Prostate gland (tissue), 2 donors: ENCODE data around the gene WAC. TPM values are rescaled to one million over a fixed set of nuclear protein-coding genes. Genes with fewer than 3 reads are reported as not detected.
"Not testable (repeated sequence)": the region's sequence is repeated elsewhere in the genome, so short reads cannot be mapped to it uniquely, and the experiment has no call there.

Experiments
- DNase-seq: peaks from one replicate; pipeline ENCODE4 v3.0.0-alpha.2; 2019; ENCODE audit warnings: low spot score
- H3K27ac ChIP-seq, 2 donors: fragments of 200-600 bp; sonication (generic); 2 replicates each; pipeline ENCODE4 v1.5.1; 2017 to 2019
- H3K27me3 ChIP-seq: fragments of 200-600 bp; sonication (generic); replicated peaks from 2 replicates; pipeline ENCODE4 v1.5.1; 2019; ENCODE audit not compliant: insufficient read depth
- H3K36me3 ChIP-seq, 2 donors: fragments of 200-600 bp; sonication (generic); 1 replicate in 1 of 2; 2 replicates in 1 of 2; pipeline versions ENCODE4 v1.5.1 to v1.8.1; 2017 to 2019
- H3K4me1 ChIP-seq: fragments of 200-600 bp; sonication (generic); replicated peaks from 2 replicates; pipeline ENCODE4 v1.5.1; 2019
- H3K4me3 ChIP-seq, 2 donors: fragments of 200-600 bp; sonication (generic); 2 replicates each; pipeline ENCODE4 v1.5.1; 2017 to 2019
- H3K9me3 ChIP-seq: fragments of 200-600 bp; sonication (generic); 2 replicates; pipeline ENCODE4 v1.5.1; 2017
- CTCF ChIP-seq, 4 experiments: fragments of 200-600 bp in 2 of 4; fragments of 450-650 bp in 2 of 4; sonication (generic) in 2 of 4; IDR thresholded peaks; 1 replicate in 3 of 4; 2 replicates in 1 of 4; pipeline ENCODE4 v1.5.1; 2016 to 2019; ENCODE audit warnings: antibody characterized with exemption in 4 of 4, mild to moderate bottlenecking in 2 of 4, moderate library complexity in 2 of 4
- POLR2A ChIP-seq: fragments of 450-650 bp; IDR thresholded peaks from one replicate; pipeline ENCODE4 v1.6.1; 2016; ENCODE audit warnings: antibody characterized with exemption, mild to moderate bottlenecking
- POLR2AphosphoS5 ChIP-seq: sonication (generic); formaldehyde crosslinking; IDR thresholded peaks from one replicate; pipeline ENCODE4 v1.6.1; 2017; ENCODE audit warnings: antibody characterized with exemption
- WGBS: methylation state at CpG from one replicate; pipeline ENCODE4 v1.1.5; 2018; 5-methylcytosine and 5-hydroxymethylcytosine counted together
- intact Hi-C: fragments of 100-400 bp; cut with DNase I; formaldehyde crosslinking; loops from one replicate; pipeline ENCODE4 v1.14.2; 2022
- total RNA-seq, 2 donors: library from RNA; depleted of rRNA; stranded (reverse); fragments of >200 nt; gene quantifications; one replicate each; pipeline ENCODE4 v1.1.0, GENCODE V29; 2016

WAC gene
- total RNA-seq, 2 donors from 2014 or later = 107 to 143 TPM

- Histone ChIP-seq H3K36me3 (no peaks in the 10 kb centered on the region), H3K27me3 (no peaks in the 10 kb centered on the region), H3K4me3 (no peak overlapping the region), H3K4me1 (no peaks in the 10 kb centered on the region), H3K27ac (no peak overlapping the region), H3K9me3 (no peaks in the 10 kb centered on the region)
- WGBS = 90% methylated on average over 3 of the region's 3 CpGs
- intact Hi-C loops = no loop called here
- no peak for DNase-seq
- TF ChIP-seq CTCF (IDR thresholded peaks at IDR 0.05) = no peak
- TF ChIP-seq POLR2A = no peak
- no peak for TF ChIP-seq POLR2AphosphoS5
Observed at GRCh38 chr10:28520346-28520745, 12.6 kb upstream of the WAC start.

- 98% methylated on average over 4 of the region's 4 CpGs for WGBS
Observed at GRCh38 chr10:28520828-28521227, 12.1 kb upstream of the WAC start.

GRCh38 chr10:28521961-28522360, 11.0 kb upstream of the WAC start:
- H3K4me3 ChIP-seq, H3K27me3 ChIP-seq, H3K27ac ChIP-seq, intact Hi-C loops, H3K36me3 ChIP-seq, H3K9me3 ChIP-seq, H3K4me1 ChIP-seq, DNase-seq: not testable (repeated sequence)
- WGBS = 98% methylated on average over 11 of the region's 11 CpGs

More at GRCh38 chr10:28520828-28521227, 12.1 kb upstream of the WAC start:
- H3K27me3 ChIP-seq, intact Hi-C loops, H3K4me1 ChIP-seq, DNase-seq, H3K4me3 ChIP-seq, H3K27ac ChIP-seq, H3K36me3 ChIP-seq, H3K9me3 ChIP-seq: not testable (repeated sequence)

GRCh38 chr10:28523725-28524252, 9.1 kb upstream of the WAC start:
- Histone ChIP-seq H3K4me1 (no peaks in the 10 kb centered on the region), H3K27ac (no peak overlapping the region), H3K4me3 (no peak overlapping the region), H3K27me3 (no peaks in the 10 kb centered on the region), H3K9me3 (no peaks in the 10 kb centered on the region), H3K36me3 (no peaks in the 10 kb centered on the region)
- WGBS = 100% methylated on average over 2 of the region's 2 CpGs
- TF ChIP-seq POLR2AphosphoS5 = no peak
- TF ChIP-seq CTCF (IDR thresholded peaks at IDR 0.05) = no peak
- no peak for TF ChIP-seq POLR2A
- no peak for DNase-seq
- intact Hi-C loops = no loop called here

GRCh38 chr10:28530751-28531150, 2.2 kb upstream of the WAC start:
- intact Hi-C loops = no loop called here

More at GRCh38 chr10:28530751-28531150, 2.2 kb upstream of the WAC start:
- H3K4me3 ChIP-seq = no peak overlapping the region
- TF ChIP-seq POLR2A = no peak
- TF ChIP-seq CTCF (IDR thresholded peaks at IDR 0.05) = no peak
- no peak for TF ChIP-seq POLR2AphosphoS5
- WGBS = 73% methylated on average over 3 of the region's 3 CpGs
- DNase-seq = no peak
- H3K4me1 ChIP-seq = no peaks in the 10 kb centered on the region
- H3K9me3 ChIP-seq = no peaks in the 10 kb centered on the region
- H3K27ac ChIP-seq = no peak overlapping the region
- peaks cover 0 to under 1% of the 10 kb centered on the region in 2 donors for H3K36me3 ChIP-seq
- H3K27me3 ChIP-seq = no peaks in the 10 kb centered on the region
